Endothelial cell of umbilical vein (primary cell): Measurements from ENCODE around the gene PKNOX2. TPM values are rescaled to one million over a fixed set of nuclear protein-coding genes. Genes with fewer than 3 reads are reported as not detected.

Experiments used
- BruUV-seq: library from RNA; stranded (reverse); fragments of 400-500 nt; replicated peaks from 2 replicates; lab custom pipeline; 2021; lab: Mats Ljungman, UMichigan
- CTCF ChIA-PET: fragments of 300-600, 350-600 bp; sonication (Branson Sonifier 250); formaldehyde crosslinking; loops from one replicate; lab custom pipeline; 2021; ENCODE audit warnings: antibody characterized with exemption, inconsistent platforms; lab: Charles Lee
- POLR2A ChIA-PET: fragments of 300-600, 350-600 bp; sonication (Branson Sonifier 250); formaldehyde crosslinking; loops from one replicate; lab custom pipeline; 2021; ENCODE audit warnings: antibody characterized with exemption, inconsistent platforms; lab: Charles Lee
- DNase-seq: peaks from one replicate; pipeline ENCODE4 v3.0.0-alpha.2; 2011; ENCODE audit warnings: low read depth, low spot score
- FAIRE-seq: peaks from 2 replicates; lab custom pipeline; 2011; peaks lifted over from hg19 to GRCh38; lab: Jason Lieb, UNC
- H2AFZ ChIP-seq: 2 replicates; pipeline ENCODE4 v1.6.0; 2012; ENCODE audit warnings: low read depth, low read length, control low read depth, inconsistent platforms
- H3K27ac ChIP-seq: 2 replicates; pipeline ENCODE4 v1.5.1; 2011; ENCODE audit warnings: low read depth, mild to moderate bottlenecking, control low read depth, low read length, moderate library complexity; ENCODE audit not compliant: insufficient read depth
- H3K27me3 ChIP-seq, 2 experiments: 2 replicates each; pipeline versions ENCODE4 v1.6.0 to v1.6.1; 2011; ENCODE audit warnings: low read length in 2 of 2, mixed read lengths in 1 of 2; ENCODE audit not compliant: control insufficient read depth in 2 of 2, insufficient read depth in 2 of 2
- H3K36me3 ChIP-seq, 2 experiments: 2 replicates in 1 of 2; 3 replicates in 1 of 2; pipeline ENCODE4 v1.5.1; 2011; ENCODE audit warnings: low read length in 2 of 2, mild to moderate bottlenecking in 1 of 2, moderate library complexity in 1 of 2; ENCODE audit not compliant: control insufficient read depth in 2 of 2, insufficient read depth in 2 of 2; ENCODE audit errors: extremely low read depth in 1 of 2
- H3K4me1 ChIP-seq: 3 replicates; pipeline ENCODE4 v1.5.1; 2011; ENCODE audit warnings: mild to moderate bottlenecking, low read length; ENCODE audit not compliant: control insufficient read depth, insufficient read depth; ENCODE audit errors: extremely low read depth
- H3K4me2 ChIP-seq: 2 replicates; pipeline ENCODE4 v1.6.1; 2011; ENCODE audit warnings: low read length, control low read depth, mixed read lengths; ENCODE audit not compliant: insufficient read depth
- H3K4me3 ChIP-seq, 3 experiments: fragments of 200-600 bp in 1 of 3; sonication (generic), shearing (Covaris generic) in 1 of 3; replicated peaks in 1 of 3; 2 replicates each; pipeline ENCODE4 v1.5.1; 2011 to 2016; ENCODE audit warnings: control low read depth in 3 of 3, low read length in 3 of 3, mild to moderate bottlenecking in 2 of 3, inconsistent platforms in 1 of 3, low read depth in 1 of 3, moderate library complexity in 1 of 3; ENCODE audit not compliant: insufficient read depth in 1 of 3
- H3K79me2 ChIP-seq: 2 replicates; pipeline ENCODE4 v1.6.0; 2012; ENCODE audit warnings: low read length, inconsistent platforms; ENCODE audit not compliant: control insufficient read depth, insufficient read depth
- H3K9ac ChIP-seq: replicated peaks from 2 replicates; pipeline ENCODE3; 2011; ENCODE audit warnings: low read length, control low read depth; ENCODE audit not compliant: insufficient read depth; ENCODE audit errors: extremely low read depth
- H3K9me1 ChIP-seq: replicated peaks from 3 replicates; pipeline ENCODE4 v1.6.0; 2011; ENCODE audit warnings: mild to moderate bottlenecking, low read length; ENCODE audit not compliant: control insufficient read depth, insufficient read depth; ENCODE audit errors: extremely low read depth
- H3K9me3 ChIP-seq: replicated peaks from 2 replicates; pipeline ENCODE4 v1.5.1; 2012; ENCODE audit warnings: low read length, inconsistent platforms; ENCODE audit not compliant: control insufficient read depth, insufficient read depth
- H4K20me1 ChIP-seq: replicated peaks from 2 replicates; pipeline ENCODE3; 2011; ENCODE audit warnings: mild to moderate bottlenecking, low read length; ENCODE audit not compliant: control insufficient read depth, insufficient read depth; ENCODE audit errors: extremely low read depth
- EZH2 ChIP-seq: IDR thresholded peaks from 2 replicates; pipeline ENCODE4 v1.6.1; 2012; ENCODE audit warnings: borderline replicate concordance, low read depth, mild to moderate bottlenecking, moderate library complexity, low read length, inconsistent platforms; ENCODE audit not compliant: severe bottlenecking
- FOS ChIP-seq: IDR thresholded peaks from 2 replicates; pipeline ENCODE4 v1.6.1; 2011; ENCODE audit warnings: mild to moderate bottlenecking, low read length, moderate library complexity, borderline replicate concordance; ENCODE audit not compliant: insufficient read depth
- GATA2 ChIP-seq: IDR thresholded peaks from 2 replicates; pipeline ENCODE4 v1.7.0; 2011; ENCODE audit warnings: low read depth, mild to moderate bottlenecking, moderate library complexity, mixed read lengths, low read length; ENCODE audit not compliant: insufficient read length, insufficient read depth
- JUN ChIP-seq: IDR thresholded peaks from 2 replicates; pipeline ENCODE4 v1.6.1; 2011; ENCODE audit warnings: borderline replicate concordance, low read depth; ENCODE audit not compliant: insufficient read length, insufficient read depth
- MYC ChIP-seq: IDR thresholded peaks from one replicate; pipeline ENCODE4 v1.6.1; 2011; ENCODE audit warnings: mild to moderate bottlenecking, low read depth, low read length
- POLR2A ChIP-seq: IDR thresholded peaks from 2 replicates; pipeline ENCODE4 v1.6.1; 2012; ENCODE audit warnings: low read depth, mild to moderate bottlenecking, control low read depth, low read length
- POLR2AphosphoS5 ChIP-seq: IDR thresholded peaks from 2 replicates; pipeline ENCODE4 v1.6.1; 2012; ENCODE audit warnings: low read depth, mild to moderate bottlenecking, control low read depth, low read length, moderate library complexity; ENCODE audit not compliant: insufficient read depth
- dilution Hi-C: fragments of 300-500 bp; cut with MboI; formaldehyde crosslinking; loops from one replicate; pipeline ENCODE4 v1.15.0; 2019; ENCODE audit warnings: low sequenced_read_pairs; ENCODE audit not compliant: extremely low pct_ligation_motif_present
- intact Hi-C: fragments of 100-400 bp; cut with micrococcal nuclease; formaldehyde crosslinking; loops from one replicate; pipeline ENCODE4 v1.10.0; 2022
- polyA plus RNA-seq, 4 experiments: library from polyadenylated mRNA; depleted of rRNA in 3 of 4; stranded (reverse) in 3 of 4; unstranded in 1 of 4; fragments of >200 nt; gene quantifications; 2 replicates each; pipeline versions ENCODE4 v1.2.1 to v1.2.3, GENCODE V29; 2011 to 2012; ENCODE audit warnings: missing spikeins in 1 of 4
- total RNA-seq: library from RNA; stranded (reverse); gene quantifications from 2 replicates; pipeline ENCODE4 v1.2.3, GENCODE V29; 2021
- TF ChIP-seq, protein P1 (sequence below), 2 donors: IDR thresholded peaks; 1 replicate in 1 of 2; 2 replicates in 1 of 2; pipeline ENCODE4 v1.5.1; 2011; ENCODE audit warnings: low read length in 2 of 2, mild to moderate bottlenecking in 2 of 2, moderate library complexity in 2 of 2, control low read depth in 1 of 2, inconsistent platforms in 1 of 2, low read depth in 1 of 2; ENCODE audit not compliant: insufficient read depth in 1 of 2; ENCODE audit errors: extremely low read depth in 1 of 2
- TF ChIP-seq, protein P2 (sequence below): IDR thresholded peaks from 2 replicates; pipeline ENCODE4 v1.6.1; 2011; ENCODE audit not compliant: insufficient read depth, insufficient read length

PKNOX2 gene
- total and polyA plus RNA-seq, 2 donors (not counting 3 experiments of a cell fraction or from before 2014, with no cell fraction given), result 0.11 to 0.91 TPM

DNA sequence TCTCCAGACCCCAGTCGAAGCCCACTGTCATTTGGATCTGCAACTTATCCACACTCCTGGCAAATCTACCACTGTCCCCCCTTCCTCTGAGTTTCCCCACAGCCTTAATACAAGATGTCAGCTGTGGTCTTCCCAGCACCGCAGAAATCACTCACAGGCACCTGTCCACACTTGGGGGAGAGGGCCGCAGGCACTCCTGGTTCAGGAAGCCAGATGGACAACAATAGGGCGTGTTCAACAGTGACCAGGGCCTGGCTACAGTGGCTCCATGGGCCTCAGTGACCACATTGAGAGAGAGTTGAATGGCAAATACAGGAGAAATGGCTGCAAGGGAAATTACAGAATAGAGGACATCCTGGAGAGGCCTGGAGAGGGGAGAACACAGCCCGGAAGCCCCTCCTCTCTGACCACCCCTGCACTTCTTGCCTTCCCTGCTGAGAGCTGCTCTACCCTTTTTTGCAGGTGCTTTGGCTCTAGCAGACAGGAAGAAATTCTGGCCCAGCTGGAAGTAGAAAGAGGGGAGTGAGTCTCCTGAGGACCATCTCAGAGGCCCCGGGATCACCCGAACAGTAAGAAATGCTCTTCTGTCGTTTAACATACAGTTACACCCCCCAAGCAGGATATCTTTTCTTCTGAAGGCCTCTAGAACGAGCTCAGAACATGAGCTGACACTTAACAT, 166.9 kb downstream of the PKNOX2 start:
- no peak overlapping the region for H2AFZ ChIP-seq
- BruUV-seq, result no TSS peak
- H3K9me1 ChIP-seq, result no peaks in the 10 kb centered on the region
- dilution Hi-C loops (no loop called here), intact Hi-C loops (no loop called here)
- H3K9me3 ChIP-seq, result no peaks in the 10 kb centered on the region
- DNase-seq, result no peak
- H4K20me1 ChIP-seq, result no peaks in the 10 kb centered on the region
- H3K36me3 ChIP-seq, result no peaks in the 10 kb centered on the region
- H3K27me3 ChIP-seq, result peaks cover 2 to 23% of the 10 kb centered on the region in 2 experiments
- H3K9ac ChIP-seq, result no peak overlapping the region
- no peak overlapping the region for H3K4me2 ChIP-seq
- ChIA-PET CTCF (interaction anchor here (9.6 kb wide), 1 partner anchor 14 kb away, joined by 67 read pairs; no protein-coding TSS in a partner anchor), POLR2A (no interaction called here)
- no peaks in the 10 kb centered on the region for H3K4me1 ChIP-seq
- FAIRE-seq, result no peak
- H3K79me2 ChIP-seq, result no peaks in the 10 kb centered on the region
- no peak overlapping the region for H3K27ac ChIP-seq
- H3K4me3 ChIP-seq, result no peak overlapping the region
- no peak for TF ChIP-seq GATA2
- TF ChIP-seq FOS, result no peak
- no peak for TF ChIP-seq MYC
- no peak for TF ChIP-seq JUN
- TF ChIP-seq, protein P1, sequence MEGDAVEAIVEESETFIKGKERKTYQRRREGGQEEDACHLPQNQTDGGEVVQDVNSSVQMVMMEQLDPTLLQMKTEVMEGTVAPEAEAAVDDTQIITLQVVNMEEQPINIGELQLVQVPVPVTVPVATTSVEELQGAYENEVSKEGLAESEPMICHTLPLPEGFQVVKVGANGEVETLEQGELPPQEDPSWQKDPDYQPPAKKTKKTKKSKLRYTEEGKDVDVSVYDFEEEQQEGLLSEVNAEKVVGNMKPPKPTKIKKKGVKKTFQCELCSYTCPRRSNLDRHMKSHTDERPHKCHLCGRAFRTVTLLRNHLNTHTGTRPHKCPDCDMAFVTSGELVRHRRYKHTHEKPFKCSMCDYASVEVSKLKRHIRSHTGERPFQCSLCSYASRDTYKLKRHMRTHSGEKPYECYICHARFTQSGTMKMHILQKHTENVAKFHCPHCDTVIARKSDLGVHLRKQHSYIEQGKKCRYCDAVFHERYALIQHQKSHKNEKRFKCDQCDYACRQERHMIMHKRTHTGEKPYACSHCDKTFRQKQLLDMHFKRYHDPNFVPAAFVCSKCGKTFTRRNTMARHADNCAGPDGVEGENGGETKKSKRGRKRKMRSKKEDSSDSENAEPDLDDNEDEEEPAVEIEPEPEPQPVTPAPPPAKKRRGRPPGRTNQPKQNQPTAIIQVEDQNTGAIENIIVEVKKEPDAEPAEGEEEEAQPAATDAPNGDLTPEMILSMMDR (IDR thresholded peaks at IDR 0.05; ENCODE audit: extremely low read depth in 1 of 2, insufficient read depth in 1 of 2, low read depth in 1 of 2, low read length in 2 of 2), result no peak
- TF ChIP-seq POLR2AphosphoS5, result no peak
- TF ChIP-seq, protein P2, sequence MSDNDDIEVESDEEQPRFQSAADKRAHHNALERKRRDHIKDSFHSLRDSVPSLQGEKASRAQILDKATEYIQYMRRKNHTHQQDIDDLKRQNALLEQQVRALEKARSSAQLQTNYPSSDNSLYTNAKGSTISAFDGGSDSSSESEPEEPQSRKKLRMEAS, result no peak
- no peak for TF ChIP-seq EZH2
- no peak for TF ChIP-seq POLR2A
